GM19351 (cell line): Measurements from ENCODE around the gene DNAL4.

ENCODE experiments used
- ATAC-seq: cut with Tn5 transposase; IDR thresholded peaks from one replicate; pipeline ENCODE4 v1.9.1; 2021; ENCODE audit warnings: mild to moderate bottlenecking, moderate library complexity; ENCODE audit not compliant: unreplicated experiment

The DNAL4 gene

DNA sequence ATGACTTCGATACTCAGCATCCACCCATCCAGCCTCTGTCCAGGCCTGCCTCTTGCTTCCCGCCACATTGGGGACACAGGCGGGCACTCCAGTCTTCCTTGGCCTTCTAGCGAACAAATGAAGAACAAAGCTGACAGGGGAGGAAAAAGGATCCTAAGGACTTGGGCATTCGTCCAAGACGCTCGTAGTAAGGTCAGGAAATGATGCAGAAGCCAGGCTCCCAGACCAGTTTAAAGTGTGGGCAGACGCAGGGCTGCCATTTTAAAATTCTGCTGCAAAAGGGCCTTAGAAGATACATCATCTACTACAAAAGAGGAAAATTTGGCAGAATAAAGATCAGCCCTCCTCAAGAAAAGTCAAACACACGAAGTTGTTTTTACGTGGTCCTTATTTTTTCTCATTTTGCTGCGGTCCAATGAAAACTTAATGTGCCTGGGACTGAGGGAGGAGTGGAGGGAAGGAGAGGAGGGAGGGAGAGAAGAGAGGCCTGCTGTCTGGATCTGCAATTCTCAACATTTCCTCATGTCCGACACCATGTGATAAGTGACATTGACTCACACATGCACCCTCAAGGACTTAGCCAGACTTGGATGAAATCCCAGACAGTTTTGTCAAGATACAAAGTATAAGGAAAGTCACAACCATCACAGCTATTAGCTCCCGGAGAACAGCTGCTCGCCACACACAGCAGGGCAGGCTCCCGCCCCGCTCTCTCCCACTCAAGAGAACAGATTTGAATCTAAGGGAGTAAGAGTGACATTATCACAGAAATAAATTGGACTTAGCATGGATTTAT, 5.7 kb downstream of the DNAL4 start:
- no peak for ATAC-seq

DNA sequence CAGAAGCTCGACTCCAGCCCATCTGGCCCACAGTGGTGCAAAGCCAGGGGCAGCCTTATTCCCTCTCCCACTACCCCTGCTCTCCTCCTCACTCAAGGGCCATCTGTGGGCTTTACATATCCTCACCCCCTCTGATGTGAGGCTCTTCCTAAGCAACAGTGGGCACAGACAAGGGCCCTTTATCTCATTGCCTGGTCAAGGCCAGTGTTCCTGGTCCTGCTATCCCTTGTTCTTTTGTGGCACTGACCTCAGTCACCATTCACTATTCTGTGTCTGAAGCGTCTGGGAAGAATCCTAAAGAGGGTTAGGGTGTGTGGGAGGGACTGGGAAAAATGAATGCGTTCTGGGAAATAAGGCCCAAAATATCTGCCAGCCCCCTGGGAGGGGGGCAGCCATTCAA, 7.3 kb downstream of the DNAL4 start:
- ATAC-seq, result no peak

DNA sequence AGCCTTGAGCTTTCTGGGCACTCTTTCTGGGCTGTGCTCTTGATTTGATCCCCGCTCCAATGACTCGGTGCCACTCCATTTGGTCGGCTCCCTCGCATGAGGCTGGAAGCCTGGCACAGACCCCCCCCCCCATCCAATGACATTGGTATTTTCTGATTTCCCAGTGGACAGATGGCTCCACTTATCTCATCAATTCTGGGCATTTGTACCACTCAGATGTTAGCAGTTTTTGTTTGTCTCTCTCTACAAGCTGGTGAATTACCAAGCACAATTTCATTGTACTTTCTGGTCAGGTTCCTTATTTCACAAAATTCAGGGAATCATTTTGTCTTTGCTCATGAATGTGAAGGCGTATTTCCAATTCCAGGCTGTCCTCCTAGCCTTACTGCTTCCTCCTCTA, 9.1 kb downstream of the DNAL4 start:
- ATAC-seq, result no peak

DNA sequence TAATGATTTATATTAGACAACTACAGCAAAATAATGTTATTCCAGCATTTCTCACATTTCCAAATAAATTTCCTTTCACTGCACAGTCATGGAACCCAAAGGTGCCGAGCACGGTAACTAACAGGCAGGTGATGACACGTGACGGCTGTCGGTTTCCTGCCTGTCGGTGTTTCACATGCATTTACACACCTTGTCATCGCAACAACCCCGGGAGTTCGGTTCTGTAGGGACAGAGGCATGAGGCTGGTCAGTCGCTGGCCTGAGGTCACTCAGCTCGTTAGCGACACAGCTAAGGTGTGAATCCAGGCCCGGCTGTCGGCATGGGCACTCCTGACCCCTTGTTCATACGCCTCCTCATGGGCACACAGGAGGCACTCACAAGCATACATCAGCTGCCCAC, 9.9 kb downstream of the DNAL4 start:
- ATAC-seq, result no peak

DNA sequence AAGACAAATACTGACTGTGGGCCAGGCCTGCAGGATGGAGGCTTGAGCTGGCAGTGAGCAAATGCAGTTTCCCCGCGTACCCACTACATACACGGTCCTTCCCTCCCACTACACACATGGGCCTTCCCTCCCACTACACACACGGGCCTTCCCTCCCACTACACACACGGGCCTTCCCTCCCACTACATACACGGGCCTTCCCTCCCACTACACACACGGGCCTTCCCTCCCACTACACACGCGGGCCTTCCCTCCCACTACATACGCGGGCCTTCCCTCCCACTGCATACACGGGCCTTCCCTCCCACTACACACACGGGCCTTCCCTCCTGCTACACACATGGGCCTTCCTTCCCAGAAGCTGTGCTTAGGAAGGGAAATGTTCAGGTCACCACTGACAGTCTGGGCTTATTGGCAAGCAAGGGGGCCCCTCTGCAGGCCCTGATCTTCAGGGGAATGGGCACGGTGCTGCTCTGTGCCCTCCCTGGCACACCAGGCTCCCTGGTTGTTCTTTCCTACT, 10.8 kb downstream of the DNAL4 start:
- ATAC-seq, result no peak

DNA sequence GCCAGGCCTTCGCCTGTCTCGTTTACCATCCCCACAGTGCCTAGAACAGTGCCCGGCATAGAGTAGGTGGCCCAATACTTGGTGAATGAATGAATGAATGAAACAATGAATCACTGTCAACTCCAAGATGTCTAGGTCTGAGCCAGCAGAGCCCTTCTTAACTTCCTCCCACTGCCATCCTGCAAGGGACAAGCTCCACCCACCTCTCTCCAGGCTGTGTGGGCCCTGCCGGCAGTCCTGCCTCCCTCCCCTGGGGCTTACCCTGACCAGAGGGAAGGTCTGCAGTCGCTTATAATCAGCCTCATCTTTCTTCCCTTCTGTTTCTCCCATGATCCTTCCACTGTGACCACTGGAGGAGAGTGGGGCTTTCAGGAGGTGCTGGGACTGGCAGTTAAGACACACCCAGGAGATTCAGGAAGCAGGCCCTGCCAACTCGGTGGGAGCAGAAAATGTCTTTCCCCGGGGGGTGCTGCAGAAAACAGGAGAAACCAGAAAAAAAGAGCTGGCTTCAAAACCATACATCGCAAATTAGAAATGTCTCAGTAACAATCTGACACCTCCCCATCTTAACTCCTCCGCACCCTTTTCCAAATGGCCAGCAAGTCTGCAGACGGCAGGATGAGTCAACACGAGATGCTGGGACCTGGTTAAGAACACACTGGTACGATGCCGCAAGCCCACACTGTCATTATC, 11.4 kb downstream of the DNAL4 start:
- ATAC-seq, result no peak

DNA sequence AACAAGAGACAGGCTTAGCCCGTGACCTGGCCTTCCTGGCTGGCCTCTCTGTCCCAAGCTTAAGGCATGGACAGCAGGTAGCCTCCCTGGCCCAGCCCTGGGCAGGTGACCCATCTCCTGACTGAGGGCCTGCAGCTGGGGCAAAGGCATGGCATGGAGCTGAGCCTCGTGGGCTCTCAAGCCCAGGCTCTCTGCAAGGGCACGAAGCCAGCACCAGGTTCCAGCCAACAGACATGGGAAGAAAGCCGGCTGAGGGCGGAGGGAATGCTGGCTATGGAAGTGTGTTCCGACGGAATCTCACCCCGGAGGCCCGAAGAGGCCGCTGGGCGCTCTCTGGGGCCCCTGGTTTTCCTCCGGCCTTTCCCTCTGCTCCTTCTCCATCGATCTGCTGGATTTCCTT, 12.9 kb downstream of the DNAL4 start:
- ATAC-seq, result no peak

DNA sequence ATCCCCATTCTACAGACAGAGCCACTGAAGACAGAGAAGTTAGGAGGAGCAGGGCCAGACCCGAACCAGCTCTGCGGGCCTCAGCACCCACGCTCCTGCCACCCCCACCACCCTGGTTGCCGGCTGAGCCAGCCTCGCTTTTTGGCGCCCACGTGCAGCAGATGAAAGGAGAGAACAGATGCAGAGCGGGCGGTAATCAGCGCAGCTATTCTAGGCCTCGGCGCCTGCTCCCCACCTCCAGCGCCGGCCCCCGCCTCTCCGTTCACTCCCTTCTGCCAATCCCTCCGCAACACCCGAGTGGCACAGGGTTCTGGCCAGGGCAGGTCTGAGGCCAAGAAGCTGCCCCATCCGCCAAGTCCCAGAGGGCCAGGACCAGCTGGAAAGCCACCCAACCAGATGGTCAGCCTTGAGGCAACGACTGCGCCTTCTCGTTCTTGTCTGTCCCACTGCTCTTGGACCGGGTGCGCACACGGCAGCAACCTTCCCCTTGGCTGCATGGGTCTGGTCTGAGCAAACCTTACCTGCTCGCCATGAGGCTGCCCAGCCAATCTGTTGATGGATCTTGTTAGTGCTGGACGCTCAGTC, 16.8 kb downstream of the DNAL4 start:
- ATAC-seq, result no peak

DNA sequence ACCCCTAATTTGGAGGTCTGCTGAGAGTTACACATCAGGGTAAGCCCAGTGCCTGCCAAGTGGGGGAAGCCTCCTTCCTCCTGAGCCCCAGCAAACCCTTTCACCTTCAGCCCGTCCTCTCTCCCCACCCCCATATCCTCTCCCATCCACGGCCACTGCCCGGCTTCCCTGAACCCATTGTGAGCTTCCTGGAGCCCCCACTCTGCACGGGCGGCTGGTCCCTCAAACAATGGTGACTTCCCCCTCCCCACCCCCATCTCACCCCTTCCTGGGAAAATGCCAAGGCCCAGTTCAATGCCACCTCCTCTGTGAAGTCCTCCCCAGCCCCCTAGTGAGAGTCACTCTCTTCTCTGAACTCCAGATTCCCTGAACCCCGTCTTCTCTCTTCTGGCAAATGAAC, 17.9 kb downstream of the DNAL4 start:
- no peak for ATAC-seq

DNA sequence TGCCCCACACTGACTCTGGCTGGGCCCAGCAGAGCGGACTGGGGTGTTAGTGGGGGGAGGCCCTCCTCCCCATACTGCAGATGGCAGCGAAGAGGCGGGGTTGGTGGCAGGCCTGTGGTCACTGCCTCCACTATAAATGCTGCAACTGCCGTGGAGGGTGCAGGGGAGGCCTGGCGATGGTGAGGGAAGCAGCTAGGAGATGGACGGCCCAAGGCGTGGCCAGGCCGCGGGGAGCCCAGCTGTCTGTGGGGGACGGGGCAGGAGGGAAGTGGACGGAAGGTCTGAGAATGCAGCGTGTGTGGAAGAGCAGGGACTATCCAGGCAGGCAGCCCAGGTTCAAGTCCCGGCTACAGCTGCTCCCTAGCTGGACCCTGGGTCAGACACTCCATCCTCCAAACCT, 18.3 kb downstream of the DNAL4 start:
- no peak for ATAC-seq

DNA sequence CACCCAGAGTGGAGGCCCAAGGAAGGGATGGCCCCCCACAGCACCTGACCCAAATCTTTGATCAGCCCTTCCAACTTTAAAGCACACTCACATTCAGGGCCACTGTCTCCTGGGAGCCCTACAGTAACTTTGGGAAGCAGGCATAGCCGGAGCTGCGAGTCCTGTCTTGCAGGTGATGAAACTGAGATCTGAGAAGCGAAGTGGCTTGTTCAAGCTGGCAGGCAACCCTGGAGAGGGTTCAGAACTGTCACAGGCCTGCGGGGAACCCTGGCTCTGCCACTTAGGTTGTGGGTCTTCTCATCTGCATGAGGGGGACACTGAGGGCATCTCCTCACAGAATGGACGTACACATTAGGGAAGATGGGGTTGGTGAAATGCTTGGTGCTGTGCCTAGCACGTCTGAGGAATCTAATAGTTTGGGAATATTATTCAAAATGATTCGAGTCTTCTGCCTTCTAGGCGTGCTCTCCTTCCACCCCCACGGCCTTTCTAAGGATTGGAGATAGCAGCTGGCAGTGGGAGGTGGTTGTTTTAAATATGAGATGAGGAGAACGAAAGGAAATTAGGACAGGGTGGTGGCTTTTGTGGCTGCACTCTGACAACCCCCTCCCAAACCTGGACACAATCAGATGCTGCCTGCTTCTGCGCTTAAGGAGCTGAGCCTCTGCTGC, 19.3 kb downstream of the DNAL4 start:
- ATAC-seq, result no peak

DNA sequence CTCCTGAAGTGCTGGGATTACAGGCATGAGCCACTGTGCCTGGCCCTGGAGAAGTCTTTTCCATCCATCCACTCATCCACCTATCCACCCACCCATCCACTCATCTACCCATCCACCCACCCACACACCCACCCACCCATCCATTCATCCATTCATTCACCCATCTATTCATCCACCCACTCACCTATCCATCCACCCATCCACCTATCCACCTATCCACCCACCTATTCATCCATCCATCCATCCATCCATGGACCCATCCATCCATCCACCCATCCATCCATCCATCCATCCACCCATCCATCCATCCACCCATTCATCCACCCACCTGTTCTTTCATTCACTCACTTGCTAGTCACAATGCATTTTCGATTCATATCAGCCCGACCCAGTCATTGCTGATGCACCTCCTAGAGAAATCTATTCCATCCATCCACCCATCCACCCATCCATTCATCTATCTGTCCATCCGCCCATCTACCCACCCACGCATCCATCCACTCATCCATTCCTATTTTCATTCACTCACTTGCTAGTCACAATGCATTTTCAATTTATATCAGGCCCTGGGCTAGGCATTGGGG, 20.5 kb downstream of the DNAL4 start:
- ATAC-seq, result no peak

DNA sequence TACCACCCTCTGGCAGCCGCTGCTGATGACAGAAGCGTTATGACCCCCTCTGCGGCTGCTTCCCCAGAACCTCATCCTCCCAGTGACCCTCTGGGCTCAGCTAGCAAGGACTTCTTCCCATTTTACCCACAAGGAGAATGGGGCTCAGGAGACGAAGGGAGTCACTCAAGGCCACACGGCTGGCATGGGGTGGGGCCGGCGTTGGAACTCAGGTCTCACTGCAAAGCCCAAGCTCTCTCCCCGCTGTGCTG, 21.4 kb downstream of the DNAL4 start:
- ATAC-seq, result no peak

DNA sequence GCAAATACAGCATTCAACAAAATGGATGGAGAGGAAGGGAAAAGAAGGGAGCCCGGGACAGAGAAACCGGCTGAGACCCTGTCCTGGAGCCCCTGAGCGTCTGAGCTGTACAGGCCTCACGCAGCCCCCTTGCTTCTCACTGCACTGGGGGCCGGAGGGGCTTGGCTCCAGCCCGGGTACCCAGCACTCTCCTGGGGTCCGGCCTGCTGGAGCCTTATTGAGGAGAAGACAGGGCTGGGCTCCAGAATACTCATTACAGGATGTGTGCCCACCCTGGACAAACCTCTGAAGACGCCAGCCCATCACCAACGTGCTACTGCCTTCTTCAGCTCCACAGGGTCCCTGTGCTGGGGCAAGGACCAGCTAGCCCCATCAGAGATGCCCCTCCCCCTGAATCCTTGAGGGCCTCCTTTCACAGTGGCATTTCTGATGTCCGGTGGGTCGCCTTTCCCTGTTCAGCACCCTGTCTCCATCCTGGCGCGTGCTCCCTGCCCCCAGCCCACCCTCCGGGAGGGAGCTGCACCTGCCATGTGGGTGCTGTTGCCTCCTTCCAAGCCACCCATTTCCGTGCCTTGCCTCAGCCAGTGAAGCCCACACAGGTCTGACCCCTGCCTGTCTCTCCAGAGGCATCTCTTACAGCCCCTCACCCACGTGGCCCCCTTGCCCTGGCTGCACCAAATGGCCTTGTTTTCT, 23.5 kb downstream of the DNAL4 start:
- ATAC-seq, result no peak

DNA sequence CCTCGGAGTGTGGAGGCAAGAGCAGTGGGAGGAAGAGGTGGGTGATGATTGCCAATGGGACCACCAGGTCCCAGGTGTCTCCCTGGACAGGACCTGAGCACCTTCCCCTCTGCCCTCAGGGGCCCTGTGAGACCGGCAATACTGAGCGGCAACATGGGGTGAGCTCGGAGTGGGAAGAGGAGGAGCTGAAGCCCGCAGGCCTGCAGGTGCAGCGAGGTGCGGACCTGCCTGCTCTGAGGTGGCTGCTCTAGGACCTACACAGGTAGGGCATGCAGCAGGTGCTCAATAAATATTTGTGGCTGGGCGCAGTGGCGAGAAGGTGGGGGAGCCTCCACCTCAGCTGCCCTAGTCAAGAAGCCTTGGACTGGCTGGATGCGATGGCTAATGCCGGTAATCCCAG, 25.9 kb downstream of the DNAL4 start:
- ATAC-seq, result no peak

DNA sequence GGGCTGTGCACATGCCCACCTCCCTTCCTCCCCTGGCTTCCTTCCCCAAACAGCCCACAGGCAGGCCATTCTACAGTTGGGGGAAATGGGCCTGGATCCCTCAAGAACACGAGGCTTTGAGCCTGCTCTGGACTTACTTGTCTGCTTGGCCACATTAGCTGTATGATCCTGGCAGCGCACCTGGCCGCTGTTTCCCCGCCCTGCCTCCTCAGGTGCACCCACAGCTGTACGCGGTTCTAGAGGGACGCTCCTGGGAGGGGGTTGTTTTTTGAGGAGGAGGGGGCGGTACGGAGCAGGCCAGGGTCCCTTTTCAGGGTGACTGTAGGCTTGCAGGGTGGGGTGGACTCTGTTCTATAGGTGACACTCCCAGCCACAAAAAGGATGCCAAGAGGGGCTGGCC, 26.6 kb downstream of the DNAL4 start:
- ATAC-seq, result no peak

DNA sequence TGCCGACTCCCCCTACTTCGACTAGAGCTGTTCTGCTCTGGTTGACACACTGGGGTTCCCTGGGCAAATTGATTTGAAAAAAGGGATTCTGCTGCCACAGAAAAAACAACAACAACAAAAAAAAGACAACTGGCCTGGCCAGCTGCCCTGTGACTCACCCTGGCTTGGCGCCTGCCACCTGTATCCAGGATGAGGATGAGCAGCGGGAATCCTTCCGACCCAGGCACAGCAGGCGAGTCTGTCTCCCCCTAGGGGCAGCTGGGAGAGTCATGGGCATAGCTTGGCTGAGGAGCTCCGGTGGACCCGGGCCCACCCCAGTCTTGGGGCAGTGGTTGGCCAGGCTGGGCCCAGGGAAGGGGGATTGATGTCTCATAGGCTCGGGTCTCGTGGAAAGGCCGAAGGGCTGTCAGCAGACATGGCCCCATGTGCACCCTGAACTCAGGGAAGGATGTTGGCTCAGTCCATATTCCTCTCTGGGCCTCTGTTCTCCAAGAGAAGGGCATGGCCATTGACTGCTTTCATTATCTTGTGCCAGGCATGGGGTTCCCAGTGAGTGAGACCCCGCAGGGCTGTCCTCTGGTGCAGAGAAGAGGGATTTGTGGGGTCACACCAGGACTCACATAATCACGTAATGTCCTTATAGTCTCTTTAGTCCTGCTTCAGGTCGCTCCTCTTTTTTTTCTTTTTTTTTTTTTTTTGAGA, 27.7 kb downstream of the DNAL4 start:
- no peak for ATAC-seq

DNA sequence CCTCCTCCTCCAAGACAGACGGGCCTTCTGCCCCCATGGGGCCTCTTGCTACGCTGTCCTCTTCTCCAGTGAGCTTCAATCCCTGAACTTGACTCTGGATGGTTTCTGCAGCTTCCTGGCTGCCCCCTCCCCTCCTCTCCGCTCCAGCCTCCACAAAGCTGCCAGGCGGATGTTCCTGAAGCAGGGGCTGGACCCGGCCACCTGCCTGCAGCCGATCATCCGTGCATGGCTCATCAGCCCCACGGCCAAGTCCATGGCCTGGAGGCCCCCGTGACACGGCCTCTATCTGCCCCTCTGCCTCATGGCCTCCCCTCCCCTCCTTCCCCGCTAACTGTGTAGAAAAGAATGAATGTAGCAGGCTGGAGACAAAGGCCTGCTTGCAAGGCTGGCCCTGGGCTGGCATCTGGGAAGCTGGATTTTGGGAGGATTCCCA, 31.4 kb downstream of the DNAL4 start:
- ATAC-seq, result no peak

DNA sequence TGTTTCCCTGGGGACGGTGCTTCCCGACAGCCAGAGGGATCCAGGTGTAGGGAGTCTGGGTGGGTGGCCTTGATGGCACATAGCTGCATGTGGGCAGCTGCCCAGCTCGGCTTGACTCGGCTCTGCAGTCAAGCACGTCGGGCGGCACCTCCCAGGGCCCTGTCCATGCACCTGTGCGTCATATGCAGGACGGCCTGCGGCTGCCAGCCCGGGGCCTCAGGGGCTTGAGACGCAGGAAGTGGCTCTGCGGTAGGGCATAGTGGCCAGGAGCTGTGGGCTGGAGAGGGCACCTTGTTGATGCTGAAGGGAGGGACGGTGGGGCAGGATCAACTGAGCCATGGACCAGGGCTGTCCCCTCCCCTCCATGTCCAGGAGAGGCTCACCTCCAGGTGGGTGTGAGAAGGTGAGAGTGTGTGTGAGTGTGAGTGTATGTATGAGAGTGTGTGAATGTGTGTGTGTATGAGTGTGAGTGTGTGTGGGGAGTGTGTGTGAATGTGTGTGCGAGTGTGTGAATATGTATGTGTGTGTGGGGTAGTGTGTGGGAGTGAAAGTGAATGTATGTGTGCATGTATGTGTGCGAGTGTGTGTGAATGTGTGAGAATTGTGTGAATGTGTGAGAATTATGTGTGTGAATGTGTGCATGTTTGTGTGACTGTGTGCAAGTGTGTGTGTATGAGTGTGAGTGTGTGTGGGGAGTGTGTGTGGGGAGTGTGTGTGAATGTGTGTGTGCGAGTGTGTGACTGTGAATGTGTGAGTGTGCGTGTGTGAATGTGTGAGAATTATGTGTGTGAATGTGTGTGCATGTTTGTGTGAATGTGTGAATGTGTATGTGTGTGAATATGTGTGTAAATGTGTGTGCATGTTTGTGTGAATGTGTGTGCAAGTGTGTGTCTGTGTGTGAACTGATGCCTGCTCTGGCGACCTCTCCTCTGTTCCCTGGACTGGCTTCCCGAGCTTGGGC, 32.5 kb downstream of the DNAL4 start:
- no peak for ATAC-seq
